K562 (cell line): Measurements from ENCODE around the gene XPC.

ENCODE experiments used
- AFF4 ChIP-seq: sonication (generic); formaldehyde crosslinking; IDR thresholded peaks from 2 replicates; pipeline ENCODE4 v1.8.0; 2023; ENCODE audit warnings: mild to moderate bottlenecking, missing genetic modification reagents
- ELK1 ChIP-seq: sonication (generic); formaldehyde crosslinking; IDR thresholded peaks from 2 replicates; pipeline ENCODE4 v1.8.1; 2022; ENCODE audit warnings: missing genetic modification reagents
- JUND ChIP-seq, 2 experiments: IDR thresholded peaks; 2 replicates in 1 of 2; 3 replicates in 1 of 2; pipeline ENCODE4 v1.6.1; 2011; ENCODE audit warnings: borderline replicate concordance in 2 of 2, low read depth in 2 of 2, low read length in 2 of 2, improper control_type of control experiment in 1 of 2, missing biosample characterization in 1 of 2, missing genetic modification characterization in 1 of 2, missing genetic modification reagents in 1 of 2
- MXI1 ChIP-seq: IDR thresholded peaks from 2 replicates; pipeline ENCODE4 v1.6.1; 2011; ENCODE audit warnings: low read depth, mild to moderate bottlenecking, improper control_type of control experiment, low read length
- PHB ChIP-seq: fragments of 250-450 bp; sonication (Bioruptor Pico); IDR thresholded peaks from 2 replicates; pipeline ENCODE4 v1.5.0; 2021
- POLR2A ChIP-seq: fragments of 450-650 bp; conservative IDR thresholded peaks from 2 replicates; pipeline ENCODE4 v1.6.1; 2016
- POLR2AphosphoS5 ChIP-seq: IDR thresholded peaks from 2 replicates; pipeline ENCODE4 v1.6.1; 2011; ENCODE audit warnings: mild to moderate bottlenecking, low read depth, low read length, moderate library complexity; ENCODE audit not compliant: control insufficient read depth, insufficient read depth
- POU5F1 ChIP-seq: fragments of 150-350 bp; IDR thresholded peaks from 2 replicates; pipeline ENCODE4 v1.6.1; 2014; ENCODE audit warnings: borderline replicate concordance, low read length, low read depth, mild to moderate bottlenecking; ENCODE audit not compliant: partially characterized antibody
- RBM17 ChIP-seq: fragments of 200-400 bp; formaldehyde crosslinking; IDR thresholded peaks from 2 replicates; pipeline ENCODE4 v1.6.1; 2017; ENCODE audit warnings: low read depth, mild to moderate bottlenecking, low read length, borderline replicate concordance
- RFX1 ChIP-seq: fragments of 450-650 bp; IDR thresholded peaks from 2 replicates; pipeline ENCODE4 v1.6.1; 2016; ENCODE audit warnings: mild to moderate bottlenecking, moderate library complexity
- SMAD3 ChIP-seq: fragments of 450-650 bp; formaldehyde crosslinking; conservative IDR thresholded peaks from 2 replicates; pipeline ENCODE4 v1.4.0; 2020; ENCODE audit warnings: mild to moderate bottlenecking
- TEAD1 ChIP-seq, 2 experiments: fragments of 450-650 bp in 1 of 2; sonication (generic) in 1 of 2; formaldehyde crosslinking; IDR thresholded peaks; 2 replicates each; pipeline versions ENCODE4 v1.4.0 to v1.8.0; 2020 to 2022; ENCODE audit warnings: mild to moderate bottlenecking in 2 of 2, missing genetic modification reagents in 1 of 2

DNA sequence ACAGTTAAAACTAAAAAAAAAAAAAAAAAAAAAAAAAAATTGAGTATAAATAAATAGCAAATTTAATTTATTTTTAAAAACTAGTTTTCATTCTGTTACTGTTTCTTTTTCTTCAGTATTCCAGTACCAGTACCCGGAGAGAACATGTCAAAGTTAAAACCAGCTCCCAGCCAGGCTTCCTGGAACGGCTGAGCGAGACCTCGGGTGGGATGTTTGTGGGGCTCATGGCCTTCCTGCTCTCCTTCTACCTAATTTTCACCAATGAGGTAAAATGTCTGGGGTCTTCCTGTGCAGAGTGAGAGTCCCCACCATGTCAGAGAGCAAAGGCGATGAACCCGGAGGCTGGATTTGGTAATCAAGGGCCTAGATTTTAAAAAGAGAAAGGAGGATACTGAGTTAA lies 49.1 kb downstream of the XPC start:
- TF ChIP-seq POLR2A, result no peak
- TF ChIP-seq AFF4, result no peak
- TF ChIP-seq RBM17, result no peak
- no peak for TF ChIP-seq TEAD1 (CRISPR knock-in tag; IDR thresholded peaks at IDR 0.05)
- no peak for TF ChIP-seq SMAD3
- TF ChIP-seq JUND (IDR thresholded peaks at IDR 0.05; ENCODE audit: borderline replicate concordance, low read depth, low read length), result no peak
- TF ChIP-seq JUND (tag; IDR thresholded peaks at IDR 0.05; ENCODE audit: borderline replicate concordance, low read depth, low read length), result no peak
- no peak for TF ChIP-seq POU5F1
- TF ChIP-seq MXI1, result no peak
- no peak for TF ChIP-seq POLR2AphosphoS5
- TF ChIP-seq PHB (CRISPR knock-in tag), result no peak
- no peak for TF ChIP-seq RFX1
- no peak for TF ChIP-seq ELK1 (CRISPR knock-in tag)
